Measurements from ENCODE around the gene TSSC4. TPM values are rescaled to one million over a fixed set of nuclear protein-coding genes. Genes with fewer than 3 reads are reported as not detected.

The TSSC4 gene
- total and polyA plus RNA-seq, 9 of the 15 experiments (the other 6 are each of a cell fraction or from before 2014, with no cell fraction given) = 0.41 to 54.2 (median 11.0) TPM

DNA sequence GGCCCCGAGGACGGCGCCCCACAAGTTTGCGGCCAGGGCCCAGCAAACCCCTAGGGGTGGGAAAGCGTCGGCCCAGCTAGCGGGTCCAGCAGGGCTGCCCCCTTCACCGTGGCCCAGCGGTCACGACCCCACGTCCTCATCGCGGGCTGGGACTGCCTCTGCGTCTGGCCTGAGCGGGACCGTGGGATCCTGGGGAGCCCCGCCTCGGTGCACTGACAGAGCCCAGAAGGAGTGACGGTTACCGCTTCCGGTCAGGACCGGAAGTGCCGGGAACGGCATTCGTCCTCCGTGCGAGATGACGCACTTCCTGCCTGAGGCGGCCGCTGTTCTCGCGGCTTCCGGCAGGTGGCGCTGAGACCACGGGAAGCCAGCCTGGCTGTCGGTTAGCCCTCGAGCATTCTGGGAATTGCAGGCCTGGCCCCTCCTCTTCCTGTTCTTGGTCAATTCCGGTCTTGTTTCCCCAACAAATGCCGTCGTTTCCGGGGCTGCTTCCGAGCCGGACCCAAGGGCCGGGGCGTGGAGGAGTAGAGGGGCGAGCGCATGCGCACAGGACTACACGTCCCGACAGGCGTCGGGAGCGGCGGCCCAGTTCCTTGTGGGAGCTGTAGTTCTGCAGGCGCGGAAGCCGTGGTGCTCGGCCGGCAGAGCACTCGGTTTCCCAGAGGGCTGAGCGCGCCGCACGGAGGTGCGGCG is at the start of gene TSSC4 (continued):
- TF ChIP-seq, protein P1, sequence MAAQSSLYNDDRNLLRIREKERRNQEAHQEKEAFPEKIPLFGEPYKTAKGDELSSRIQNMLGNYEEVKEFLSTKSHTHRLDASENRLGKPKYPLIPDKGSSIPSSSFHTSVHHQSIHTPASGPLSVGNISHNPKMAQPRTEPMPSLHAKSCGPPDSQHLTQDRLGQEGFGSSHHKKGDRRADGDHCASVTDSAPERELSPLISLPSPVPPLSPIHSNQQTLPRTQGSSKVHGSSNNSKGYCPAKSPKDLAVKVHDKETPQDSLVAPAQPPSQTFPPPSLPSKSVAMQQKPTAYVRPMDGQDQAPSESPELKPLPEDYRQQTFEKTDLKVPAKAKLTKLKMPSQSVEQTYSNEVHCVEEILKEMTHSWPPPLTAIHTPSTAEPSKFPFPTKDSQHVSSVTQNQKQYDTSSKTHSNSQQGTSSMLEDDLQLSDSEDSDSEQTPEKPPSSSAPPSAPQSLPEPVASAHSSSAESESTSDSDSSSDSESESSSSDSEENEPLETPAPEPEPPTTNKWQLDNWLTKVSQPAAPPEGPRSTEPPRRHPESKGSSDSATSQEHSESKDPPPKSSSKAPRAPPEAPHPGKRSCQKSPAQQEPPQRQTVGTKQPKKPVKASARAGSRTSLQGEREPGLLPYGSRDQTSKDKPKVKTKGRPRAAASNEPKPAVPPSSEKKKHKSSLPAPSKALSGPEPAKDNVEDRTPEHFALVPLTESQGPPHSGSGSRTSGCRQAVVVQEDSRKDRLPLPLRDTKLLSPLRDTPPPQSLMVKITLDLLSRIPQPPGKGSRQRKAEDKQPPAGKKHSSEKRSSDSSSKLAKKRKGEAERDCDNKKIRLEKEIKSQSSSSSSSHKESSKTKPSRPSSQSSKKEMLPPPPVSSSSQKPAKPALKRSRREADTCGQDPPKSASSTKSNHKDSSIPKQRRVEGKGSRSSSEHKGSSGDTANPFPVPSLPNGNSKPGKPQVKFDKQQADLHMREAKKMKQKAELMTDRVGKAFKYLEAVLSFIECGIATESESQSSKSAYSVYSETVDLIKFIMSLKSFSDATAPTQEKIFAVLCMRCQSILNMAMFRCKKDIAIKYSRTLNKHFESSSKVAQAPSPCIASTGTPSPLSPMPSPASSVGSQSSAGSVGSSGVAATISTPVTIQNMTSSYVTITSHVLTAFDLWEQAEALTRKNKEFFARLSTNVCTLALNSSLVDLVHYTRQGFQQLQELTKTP (IDR thresholded peaks at IDR 0.05; ENCODE audit: low read depth in 1 of 2, partially characterized antibody in 2 of 2) = peak; percentile 50 to 99
- TF ChIP-seq, protein P2, sequence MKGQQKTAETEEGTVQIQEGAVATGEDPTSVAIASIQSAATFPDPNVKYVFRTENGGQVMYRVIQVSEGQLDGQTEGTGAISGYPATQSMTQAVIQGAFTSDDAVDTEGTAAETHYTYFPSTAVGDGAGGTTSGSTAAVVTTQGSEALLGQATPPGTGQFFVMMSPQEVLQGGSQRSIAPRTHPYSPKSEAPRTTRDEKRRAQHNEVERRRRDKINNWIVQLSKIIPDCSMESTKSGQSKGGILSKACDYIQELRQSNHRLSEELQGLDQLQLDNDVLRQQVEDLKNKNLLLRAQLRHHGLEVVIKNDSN (CRISPR knock-in tag; IDR thresholded peaks at IDR 0.05) = no peak
- peak; percentile 84 for TF ChIP-seq JUND (IDR thresholded peaks at IDR 0.05; ENCODE audit: borderline replicate concordance, low read depth, low read length)
- peak; percentile 71; the same call in 1 of the 3 replicates for TF ChIP-seq JUND (tag; IDR thresholded peaks at IDR 0.05; ENCODE audit: borderline replicate concordance, low read depth, low read length)
- TF ChIP-seq CBX8 (IDR thresholded peaks at IDR 0.05; ENCODE audit: borderline replicate concordance, extremely low read depth, low read depth, low read length, poor library complexity, severe bottlenecking) = no peak
- TF ChIP-seq ZNF444 (CRISPR knock-in tag; IDR thresholded peaks at IDR 0.05) = no peak
- peak; percentile 87 for TF ChIP-seq ZBTB12 (CRISPR knock-in tag; IDR thresholded peaks at IDR 0.05)
- TF ChIP-seq TCF7L2 (IDR thresholded peaks at IDR 0.05; ENCODE audit: low read depth, low read length) = peak; percentile 22; the same call in 1 of the 2 replicates
- TF ChIP-seq, protein P3, sequence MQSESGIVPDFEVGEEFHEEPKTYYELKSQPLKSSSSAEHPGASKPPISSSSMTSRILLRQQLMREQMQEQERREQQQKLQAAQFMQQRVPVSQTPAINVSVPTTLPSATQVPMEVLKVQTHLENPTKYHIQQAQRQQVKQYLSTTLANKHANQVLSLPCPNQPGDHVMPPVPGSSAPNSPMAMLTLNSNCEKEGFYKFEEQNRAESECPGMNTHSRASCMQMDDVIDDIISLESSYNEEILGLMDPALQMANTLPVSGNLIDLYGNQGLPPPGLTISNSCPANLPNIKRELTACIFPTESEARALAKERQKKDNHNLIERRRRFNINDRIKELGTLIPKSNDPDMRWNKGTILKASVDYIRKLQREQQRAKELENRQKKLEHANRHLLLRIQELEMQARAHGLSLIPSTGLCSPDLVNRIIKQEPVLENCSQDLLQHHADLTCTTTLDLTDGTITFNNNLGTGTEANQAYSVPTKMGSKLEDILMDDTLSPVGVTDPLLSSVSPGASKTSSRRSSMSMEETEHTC (IDR thresholded peaks at IDR 0.05) = no peak
- TF ChIP-seq ELF2 (CRISPR knock-in tag; IDR thresholded peaks at IDR 0.05) = peak; percentile 92
- peak; percentile 27 for TF ChIP-seq PCBP1 (IDR thresholded peaks at IDR 0.05; ENCODE audit: low read depth, low read length, poor library complexity, severe bottlenecking)
- no peak for TF ChIP-seq CHAMP1 (IDR thresholded peaks at IDR 0.05)
- TF ChIP-seq TCFL5 (CRISPR knock-in tag; conservative IDR thresholded peaks at IDR 0.05) = no peak
- no peak for TF ChIP-seq HNRNPK (IDR thresholded peaks at IDR 0.05; ENCODE audit: low read depth, low read length, poor library complexity, severe bottlenecking)
- no peak for TF ChIP-seq NR4A1 (CRISPR knock-in tag; IDR thresholded peaks at IDR 0.05)
- no peak for TF ChIP-seq NR4A1 (tag; IDR thresholded peaks at IDR 0.05)

Measured in K562 (cell line).